Osteoblast (primary cell): ENCODE measurements around the gene PIGM. TPM values are rescaled to one million over a fixed set of nuclear protein-coding genes. Genes with fewer than 3 reads are reported as not detected.

Experiments used
- DNase-seq: peaks from one replicate; pipeline ENCODE4 v3.0.0; 2011; ENCODE audit warnings: low spot score, mixed read lengths; ENCODE audit not compliant: insufficient read length; ENCODE audit errors: missing footprints
- H2AFZ ChIP-seq: 2 replicates; pipeline ENCODE4 v1.6.0; 2011; ENCODE audit warnings: mild to moderate bottlenecking, low read length
- H3K27ac ChIP-seq: 2 replicates; pipeline ENCODE4 v1.5.1; 2011; ENCODE audit warnings: mild to moderate bottlenecking, low read depth, low read length, moderate library complexity
- H3K27me3 ChIP-seq: 2 replicates; pipeline ENCODE4 v1.6.0; 2012; ENCODE audit warnings: mild to moderate bottlenecking, control low read depth, inconsistent platforms, low read length, moderate library complexity; ENCODE audit not compliant: insufficient read depth
- H3K36me3 ChIP-seq: 2 replicates; pipeline ENCODE4 v1.5.1; 2011; ENCODE audit warnings: mild to moderate bottlenecking, low read length, control low read depth, moderate library complexity; ENCODE audit not compliant: insufficient read depth
- H3K4me1 ChIP-seq: 2 replicates; pipeline ENCODE4 v1.5.1; 2011; ENCODE audit warnings: mild to moderate bottlenecking, low read length, control low read depth, moderate library complexity; ENCODE audit not compliant: insufficient read depth
- H3K4me2 ChIP-seq: 2 replicates; pipeline ENCODE4 v1.6.0; 2011; ENCODE audit warnings: mild to moderate bottlenecking, low read length; ENCODE audit not compliant: insufficient read depth
- H3K4me3 ChIP-seq: fragments of 200-600 bp; sonication (generic); 3 replicates; pipeline ENCODE4 v1.5.1; 2012; ENCODE audit warnings: mild to moderate bottlenecking, low read length, inconsistent platforms; ENCODE audit not compliant: insufficient read depth
- H3K79me2 ChIP-seq: 2 replicates; pipeline ENCODE4 v1.6.0; 2012; ENCODE audit warnings: mild to moderate bottlenecking, low read length, control low read depth, inconsistent platforms; ENCODE audit not compliant: insufficient read depth
- H3K9me3 ChIP-seq: 2 replicates; pipeline ENCODE4 v1.5.1; 2011; ENCODE audit warnings: low read depth, low read length, control low read depth
- H4K20me1 ChIP-seq: 2 replicates; pipeline ENCODE4 v1.6.0; 2012; ENCODE audit warnings: mild to moderate bottlenecking, low read length, control low read depth; ENCODE audit not compliant: insufficient read depth
- total RNA-seq: library from RNA; depleted of rRNA; stranded (reverse); fragments of >200 nt; gene quantifications from 2 replicates; pipeline ENCODE4 v1.2.3, GENCODE V29; 2012
- TF ChIP-seq, protein P1 (sequence below): IDR thresholded peaks from 2 replicates; pipeline ENCODE4 v1.5.1; 2011; ENCODE audit warnings: mild to moderate bottlenecking, low read depth, low read length, moderate library complexity; ENCODE audit errors: extremely low read depth

Gene PIGM
- total RNA-seq, 1 donor: 7.2 TPM

DNA sequence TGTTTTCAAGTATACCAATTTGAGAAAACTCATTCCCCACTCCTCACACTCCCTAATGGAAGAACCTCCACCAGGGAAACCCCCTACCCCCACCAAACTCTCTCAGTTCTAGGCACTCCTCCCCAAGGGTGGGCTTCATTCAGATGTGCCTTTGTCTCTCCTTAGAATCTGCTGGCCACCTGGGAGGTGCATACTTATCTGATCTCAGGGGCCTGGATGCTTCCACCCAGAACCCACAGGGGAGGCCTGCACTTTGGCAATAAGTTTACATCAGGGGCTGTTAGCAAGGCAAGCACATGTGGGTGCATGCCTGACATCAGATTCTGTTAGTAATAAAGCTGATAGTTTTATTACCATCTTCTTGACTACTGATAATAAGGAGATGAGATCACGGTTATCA lies 45.3 kb downstream of the PIGM start:
- H3K4me1 ChIP-seq: peaks cover 7% of the 10 kb centered on the region
- DNase-seq: no peak
- peaks cover 3% of the 10 kb centered on the region for H3K36me3 ChIP-seq
- no peaks in the 10 kb centered on the region for H3K79me2 ChIP-seq
- TF ChIP-seq, protein P1, sequence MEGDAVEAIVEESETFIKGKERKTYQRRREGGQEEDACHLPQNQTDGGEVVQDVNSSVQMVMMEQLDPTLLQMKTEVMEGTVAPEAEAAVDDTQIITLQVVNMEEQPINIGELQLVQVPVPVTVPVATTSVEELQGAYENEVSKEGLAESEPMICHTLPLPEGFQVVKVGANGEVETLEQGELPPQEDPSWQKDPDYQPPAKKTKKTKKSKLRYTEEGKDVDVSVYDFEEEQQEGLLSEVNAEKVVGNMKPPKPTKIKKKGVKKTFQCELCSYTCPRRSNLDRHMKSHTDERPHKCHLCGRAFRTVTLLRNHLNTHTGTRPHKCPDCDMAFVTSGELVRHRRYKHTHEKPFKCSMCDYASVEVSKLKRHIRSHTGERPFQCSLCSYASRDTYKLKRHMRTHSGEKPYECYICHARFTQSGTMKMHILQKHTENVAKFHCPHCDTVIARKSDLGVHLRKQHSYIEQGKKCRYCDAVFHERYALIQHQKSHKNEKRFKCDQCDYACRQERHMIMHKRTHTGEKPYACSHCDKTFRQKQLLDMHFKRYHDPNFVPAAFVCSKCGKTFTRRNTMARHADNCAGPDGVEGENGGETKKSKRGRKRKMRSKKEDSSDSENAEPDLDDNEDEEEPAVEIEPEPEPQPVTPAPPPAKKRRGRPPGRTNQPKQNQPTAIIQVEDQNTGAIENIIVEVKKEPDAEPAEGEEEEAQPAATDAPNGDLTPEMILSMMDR: no peak
- H3K27ac ChIP-seq: no peak overlapping the region
- H3K4me3 ChIP-seq: no peak overlapping the region
- no peaks in the 10 kb centered on the region for H3K27me3 ChIP-seq
- no peak overlapping the region for H3K4me2 ChIP-seq
- no peak overlapping the region for H2AFZ ChIP-seq
- no peaks in the 10 kb centered on the region for H4K20me1 ChIP-seq
- H3K9me3 ChIP-seq: no peaks in the 10 kb centered on the region

DNA sequence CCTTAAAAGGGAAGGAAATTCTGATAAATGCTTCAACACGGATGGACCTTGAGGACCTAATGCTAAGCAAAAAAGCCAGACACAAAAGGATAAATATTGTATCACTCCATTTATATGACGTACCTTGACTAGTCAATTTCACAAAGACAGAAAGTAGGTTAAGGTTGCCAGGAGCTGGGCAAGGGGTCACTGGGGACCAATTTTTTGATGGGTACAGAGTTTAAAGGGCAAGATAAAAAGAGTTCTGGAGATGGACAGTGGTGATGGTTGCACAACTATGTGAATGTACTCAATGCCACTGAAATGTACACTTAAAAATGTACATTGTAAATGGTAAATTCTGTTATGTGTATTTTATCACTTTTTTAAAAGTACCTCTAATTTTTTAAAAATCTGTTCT lies 45.7 kb downstream of the PIGM start:
- no peak overlapping the region for H3K4me2 ChIP-seq
- H3K27me3 ChIP-seq: no peaks in the 10 kb centered on the region
- no peak overlapping the region for H2AFZ ChIP-seq
- no peak overlapping the region for H3K27ac ChIP-seq
- H3K4me3 ChIP-seq: no peak overlapping the region
- no peaks in the 10 kb centered on the region for H3K9me3 ChIP-seq
- no peaks in the 10 kb centered on the region for H3K79me2 ChIP-seq
- TF ChIP-seq, protein P1: no peak
- H3K36me3 ChIP-seq: peaks cover 5% of the 10 kb centered on the region
- peaks cover 3% of the 10 kb centered on the region for H3K4me1 ChIP-seq
- DNase-seq: no peak
- no peaks in the 10 kb centered on the region for H4K20me1 ChIP-seq

DNA sequence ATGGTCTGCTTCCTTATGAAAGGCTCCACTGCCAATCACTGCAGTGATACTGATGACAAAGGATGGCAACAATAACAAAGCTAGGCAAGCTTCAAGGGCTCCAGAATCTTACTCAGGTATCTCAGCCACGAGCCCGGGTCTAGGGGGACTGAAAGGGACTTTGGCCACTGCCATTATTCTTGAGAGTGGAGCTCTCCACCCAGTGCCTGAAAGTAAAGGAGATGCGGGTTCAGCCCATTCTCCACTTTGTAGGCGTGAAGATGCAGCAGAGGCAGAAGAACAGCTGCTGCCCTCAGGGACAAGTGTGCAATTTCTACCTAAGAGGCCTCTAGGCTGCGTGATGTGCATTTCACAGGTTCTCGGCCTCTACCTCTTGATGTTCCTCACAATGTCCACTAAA lies 46.3 kb downstream of the PIGM start:
- Histone ChIP-seq H4K20me1 (no peaks in the 10 kb centered on the region), H3K27ac (no peak overlapping the region), H3K4me2 (no peak overlapping the region), H2AFZ (no peak overlapping the region), H3K27me3 (no peaks in the 10 kb centered on the region), H3K79me2 (no peaks in the 10 kb centered on the region), H3K9me3 (no peaks in the 10 kb centered on the region), H3K36me3 (peaks cover 5% of the 10 kb centered on the region), H3K4me1 (no peaks in the 10 kb centered on the region), H3K4me3 (no peak overlapping the region)
- no peak for DNase-seq
- TF ChIP-seq, protein P1: no peak

DNA sequence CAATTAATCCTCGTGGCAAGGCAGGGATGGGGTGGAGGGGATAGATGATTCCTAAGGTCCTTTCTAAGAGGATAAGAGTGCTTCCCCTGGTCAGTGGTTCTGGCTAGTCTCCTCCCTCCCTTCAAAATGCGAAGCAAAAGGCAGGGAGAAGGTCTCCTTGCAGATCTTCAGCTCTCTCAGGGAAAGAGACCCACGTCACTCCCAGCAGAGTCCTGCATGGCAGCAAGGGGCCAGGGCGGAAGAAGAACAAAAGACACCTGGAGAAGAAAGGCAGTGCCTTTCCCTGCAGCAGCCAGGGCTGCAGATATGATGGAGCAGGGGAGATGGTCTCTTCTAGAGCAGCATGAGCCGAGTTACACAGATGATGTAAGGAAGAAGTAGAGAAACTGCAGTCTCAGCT lies 48.1 kb downstream of the PIGM start:
- no peak overlapping the region for H3K4me2 ChIP-seq
- H3K4me1 ChIP-seq: no peaks in the 10 kb centered on the region
- TF ChIP-seq, protein P1: no peak
- H3K27me3 ChIP-seq: no peaks in the 10 kb centered on the region
- H3K27ac ChIP-seq: no peak overlapping the region
- no peaks in the 10 kb centered on the region for H4K20me1 ChIP-seq
- H2AFZ ChIP-seq: no peak overlapping the region
- H3K36me3 ChIP-seq: peaks cover 5% of the 10 kb centered on the region
- H3K4me3 ChIP-seq: no peak overlapping the region
- DNase-seq: no peak
- H3K9me3 ChIP-seq: no peaks in the 10 kb centered on the region
- H3K79me2 ChIP-seq: no peaks in the 10 kb centered on the region
